PC-3 (cell line): ENCODE results near the gene PTPRN2. TPM values are rescaled to one million over a fixed set of nuclear protein-coding genes. Genes with fewer than 3 reads are reported as not detected.

Experiments used
- ATAC-seq: fragments of 200-7000 bp; cut with Tn5 transposase; 2 replicates; pipeline ENCODE4 v1.9.1; 2020; ENCODE audit warnings: mild to moderate bottlenecking, moderate library complexity
- BruUV-seq: library from RNA; stranded (reverse); fragments of 400-500 nt; replicated peaks from 2 replicates; lab custom pipeline; 2021; lab: Mats Ljungman, UMichigan
- CTCF ChIA-PET: fragments of 300-600 bp; sonication (Branson Sonifier 250); formaldehyde crosslinking; loops from one replicate; lab custom pipeline; 2022; ENCODE audit warnings: antibody characterized with exemption; lab: Charles Lee
- POLR2A ChIA-PET: fragments of 300-600 bp; sonication (Branson Sonifier 250); formaldehyde crosslinking; loops from one replicate; lab custom pipeline; 2022; ENCODE audit warnings: antibody characterized with exemption; ENCODE audit not compliant: unreplicated experiment; lab: Charles Lee
- DNase-seq: peaks from one replicate; pipeline ENCODE4 v3.0.0-alpha.2; 2015
- H2AFZ ChIP-seq: fragments of 300-600 bp; sonication (generic); 2 replicates; pipeline ENCODE4 v1.6.0; 2016; ENCODE audit warnings: antibody characterized with exemption, low read length
- H3F3A ChIP-seq: fragments of 300-600 bp; sonication (generic); one replicate; pipeline ENCODE4 v1.6.0; 2017; ENCODE audit warnings: antibody characterized with exemption, low read length, control low read depth, mild to moderate bottlenecking; ENCODE audit not compliant: unreplicated experiment
- H3K27ac ChIP-seq: fragments of 300-600 bp; sonication (generic); 2 replicates; pipeline ENCODE4 v1.5.1; 2016; ENCODE audit warnings: mild to moderate bottlenecking, low read length
- H3K27me3 ChIP-seq: fragments of 300-600 bp; sonication (generic); 2 replicates; pipeline ENCODE4 v1.6.1; 2016; ENCODE audit warnings: low read length, mixed read lengths
- H3K36me3 ChIP-seq: fragments of 300-600 bp; sonication (generic); 2 replicates; pipeline ENCODE4 v1.6.1; 2016; ENCODE audit warnings: low read depth, mixed run types, low read length, mixed read lengths
- H3K4me1 ChIP-seq: fragments of 300-600 bp; sonication (generic); 2 replicates; pipeline ENCODE4 v1.5.1; 2016; ENCODE audit warnings: low read length; ENCODE audit not compliant: insufficient read depth
- H3K4me2 ChIP-seq: fragments of 300-600 bp; sonication (generic); 2 replicates; pipeline ENCODE4 v1.6.0; 2016; ENCODE audit warnings: low read length
- H3K4me3 ChIP-seq: fragments of 300-600 bp; sonication (generic); 2 replicates; pipeline ENCODE4 v1.5.1; 2016; ENCODE audit warnings: mild to moderate bottlenecking, low read length, mixed read lengths
- H3K79me2 ChIP-seq: fragments of 300-600 bp; sonication (generic); 2 replicates; pipeline ENCODE4 v1.6.1; 2017; ENCODE audit warnings: low read length, mixed read lengths
- H3K9ac ChIP-seq: fragments of 300-600 bp; sonication (generic); 2 replicates; pipeline ENCODE4 v1.6.0; 2016; ENCODE audit warnings: mild to moderate bottlenecking, low read length
- H3K9me2 ChIP-seq: fragments of 300-600 bp; sonication (generic); replicated peaks from 2 replicates; pipeline ENCODE4 v1.6.1; 2016; ENCODE audit warnings: mixed run types, low read length, mixed read lengths
- H3K9me3 ChIP-seq: fragments of 300-600 bp; sonication (generic); 2 replicates; pipeline ENCODE4 v1.6.1; 2016; ENCODE audit warnings: low read length, mixed read lengths
- H4K20me1 ChIP-seq: fragments of 300-600 bp; sonication (generic); 2 replicates; pipeline ENCODE4 v1.6.1; 2016; ENCODE audit warnings: low read length, mixed read lengths
- EZH2 ChIP-seq: fragments of 300-600 bp; sonication (generic); IDR thresholded peaks from one replicate; pipeline ENCODE4 v1.6.1; 2017; ENCODE audit warnings: antibody characterized with exemption, mild to moderate bottlenecking, low read length; ENCODE audit not compliant: unreplicated experiment
- EZH2phosphoT487 ChIP-seq: fragments of 300-600 bp; sonication (generic); IDR thresholded peaks from 2 replicates; pipeline ENCODE4 v1.6.1; 2018; ENCODE audit warnings: mild to moderate bottlenecking, antibody characterized with exemption, low read length, borderline replicate concordance
- intact Hi-C: fragments of 100-400 bp; cut with micrococcal nuclease; formaldehyde crosslinking; loops from 2 replicates; pipeline ENCODE4 v1.9.0; 2023
- total RNA-seq: library from RNA; depleted of rRNA; stranded (reverse); fragments of >200 nt; gene quantifications from 2 replicates; pipeline ENCODE4 v1.2.3, GENCODE V29; 2014
- TF ChIP-seq, protein P1 (sequence below): fragments of 300-600 bp; sonication (generic); conservative IDR thresholded peaks from 2 replicates; pipeline ENCODE4 v1.5.1; 2017; ENCODE audit warnings: antibody characterized with exemption, low read depth, mild to moderate bottlenecking, low read length

Gene PTPRN2
- total RNA-seq, 1 experiment from 2014 or later: 3.2 TPM

DNA sequence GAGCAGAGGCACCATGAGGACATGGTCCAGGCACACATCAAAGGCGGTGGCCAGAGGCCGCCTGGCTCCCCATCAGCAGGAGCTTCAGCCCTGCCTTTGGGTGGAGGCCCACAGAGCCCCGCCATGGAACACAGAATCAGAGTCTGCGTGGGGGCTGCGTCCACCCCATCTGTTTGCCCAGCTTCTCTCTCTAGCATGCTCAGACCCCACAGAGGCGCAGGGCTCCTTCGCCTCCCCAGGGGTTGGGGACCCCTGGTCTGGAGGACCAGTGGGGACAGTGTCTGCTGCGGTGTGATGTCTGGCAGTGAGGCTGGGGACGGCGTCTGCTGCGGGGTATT lies 321.9 kb downstream of the PTPRN2 start:
- no peak for DNase-seq
- Histone ChIP-seq H3K27me3 (no peaks in the 10 kb centered on the region), H3K79me2 (no peaks in the 10 kb centered on the region), H3K27ac (no peak overlapping the region), H3K36me3 (no peaks in the 10 kb centered on the region), H3K9me2 (no peaks in the 10 kb centered on the region), H3K9me3 (no peaks in the 10 kb centered on the region), H3K4me3 (no peak overlapping the region), H3F3A (no peaks in the 10 kb centered on the region), H3K9ac (no peak overlapping the region), H2AFZ (no peak overlapping the region), H3K4me1 (no peaks in the 10 kb centered on the region), H3K4me2 (no peak overlapping the region), H4K20me1 (no peaks in the 10 kb centered on the region)
- TF ChIP-seq, protein P1, sequence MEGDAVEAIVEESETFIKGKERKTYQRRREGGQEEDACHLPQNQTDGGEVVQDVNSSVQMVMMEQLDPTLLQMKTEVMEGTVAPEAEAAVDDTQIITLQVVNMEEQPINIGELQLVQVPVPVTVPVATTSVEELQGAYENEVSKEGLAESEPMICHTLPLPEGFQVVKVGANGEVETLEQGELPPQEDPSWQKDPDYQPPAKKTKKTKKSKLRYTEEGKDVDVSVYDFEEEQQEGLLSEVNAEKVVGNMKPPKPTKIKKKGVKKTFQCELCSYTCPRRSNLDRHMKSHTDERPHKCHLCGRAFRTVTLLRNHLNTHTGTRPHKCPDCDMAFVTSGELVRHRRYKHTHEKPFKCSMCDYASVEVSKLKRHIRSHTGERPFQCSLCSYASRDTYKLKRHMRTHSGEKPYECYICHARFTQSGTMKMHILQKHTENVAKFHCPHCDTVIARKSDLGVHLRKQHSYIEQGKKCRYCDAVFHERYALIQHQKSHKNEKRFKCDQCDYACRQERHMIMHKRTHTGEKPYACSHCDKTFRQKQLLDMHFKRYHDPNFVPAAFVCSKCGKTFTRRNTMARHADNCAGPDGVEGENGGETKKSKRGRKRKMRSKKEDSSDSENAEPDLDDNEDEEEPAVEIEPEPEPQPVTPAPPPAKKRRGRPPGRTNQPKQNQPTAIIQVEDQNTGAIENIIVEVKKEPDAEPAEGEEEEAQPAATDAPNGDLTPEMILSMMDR: no peak
- TF ChIP-seq EZH2phosphoT487: no peak
- no peak for TF ChIP-seq EZH2
- no peak for ATAC-seq
- BruUV-seq: no TSS peak
- CTCF ChIA-PET: no interaction called here
- intact Hi-C loops: no loop called here
- POLR2A ChIA-PET: no interaction called here

DNA sequence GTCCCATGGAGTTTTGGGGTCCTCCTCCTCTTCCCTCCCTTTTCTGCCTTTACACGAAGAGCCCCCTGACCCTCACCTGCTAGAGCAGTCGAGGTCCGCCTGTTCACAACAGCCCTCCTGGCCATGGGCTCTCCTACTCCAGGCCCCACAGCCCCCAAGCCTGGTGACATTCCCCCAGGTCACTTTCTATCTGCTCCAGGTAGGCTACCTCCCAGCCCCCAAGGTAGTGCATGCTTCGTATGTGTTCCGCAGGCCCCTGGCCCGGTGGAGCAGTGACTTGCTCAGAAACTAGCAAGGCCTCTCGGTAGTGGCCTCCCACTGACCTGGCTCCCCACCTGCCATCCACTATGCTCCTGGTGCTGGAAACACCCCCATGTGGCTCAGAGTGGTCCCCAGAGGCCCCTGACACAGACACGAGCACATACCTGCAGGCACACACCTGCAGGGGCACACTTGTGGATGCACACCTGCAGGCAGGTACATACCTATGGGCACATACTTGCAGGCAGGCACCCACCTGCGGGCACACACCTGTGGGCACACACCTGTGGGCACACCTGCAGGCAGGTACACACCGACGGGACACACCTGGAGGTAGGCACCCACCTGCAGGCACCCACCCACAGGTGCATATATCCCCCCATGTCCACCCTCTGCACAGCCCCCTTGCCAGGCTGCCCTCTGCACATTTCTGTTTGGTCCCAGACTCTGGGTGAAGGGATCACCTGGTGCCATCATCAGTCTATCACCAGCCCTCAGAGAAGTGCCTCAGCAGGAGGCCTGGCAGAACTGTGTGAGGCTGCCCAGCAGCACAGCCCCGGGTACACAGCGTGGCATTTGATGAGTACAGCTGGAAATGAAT lies 322.5 kb downstream of the PTPRN2 start:
- H3K27ac ChIP-seq: no peak overlapping the region
- TF ChIP-seq, protein P1: no peak
- no peak for TF ChIP-seq EZH2phosphoT487
- TF ChIP-seq EZH2: no peak
- no peak overlapping the region for H2AFZ ChIP-seq
- H3K79me2 ChIP-seq: no peaks in the 10 kb centered on the region
- POLR2A ChIA-PET: no interaction called here
- H3K4me3 ChIP-seq: no peak overlapping the region
- H3K4me1 ChIP-seq: no peaks in the 10 kb centered on the region
- no peaks in the 10 kb centered on the region for H4K20me1 ChIP-seq
- DNase-seq: no peak
- BruUV-seq: no TSS peak
- CTCF ChIA-PET: no interaction called here
- intact Hi-C loops: no loop called here
- no peaks in the 10 kb centered on the region for H3K27me3 ChIP-seq
- no peak overlapping the region for H3K4me2 ChIP-seq
- no peaks in the 10 kb centered on the region for H3K9me3 ChIP-seq
- no peak overlapping the region for H3K9ac ChIP-seq
- no peak for ATAC-seq
- H3K9me2 ChIP-seq: no peaks in the 10 kb centered on the region
- H3F3A ChIP-seq: no peaks in the 10 kb centered on the region
- H3K36me3 ChIP-seq: no peaks in the 10 kb centered on the region

GRCh38 chr7:158263964-158264748 lies 323.5 kb downstream of the PTPRN2 start:
- Histone ChIP-seq H3K27me3 (no peaks in the 10 kb centered on the region), H3K27ac (no peak overlapping the region), H3K4me3 (no peak overlapping the region), H3K36me3 (no peaks in the 10 kb centered on the region), H4K20me1 (no peaks in the 10 kb centered on the region), H3K9me3 (no peaks in the 10 kb centered on the region), H3K9me2 (no peaks in the 10 kb centered on the region), H3K9ac (no peak overlapping the region), H2AFZ (no peak overlapping the region), H3K4me2 (no peak overlapping the region), H3F3A (no peaks in the 10 kb centered on the region), H3K79me2 (no peaks in the 10 kb centered on the region), H3K4me1 (no peaks in the 10 kb centered on the region)
- ATAC-seq: no peak
- intact Hi-C loops: no loop called here
- CTCF ChIA-PET: no interaction called here
- BruUV-seq: no TSS peak
- no peak for DNase-seq
- POLR2A ChIA-PET: no interaction called here
- TF ChIP-seq, protein P1: no peak
- TF ChIP-seq EZH2phosphoT487 (no peak), EZH2 (no peak)
